H1 (cell line): ENCODE results near the gene HNRNPM.

ENCODE experiments used
- ATF3 ChIP-seq: IDR thresholded peaks from 2 replicates; pipeline ENCODE4 v1.6.1; 2011; ENCODE audit warnings: low read depth, mild to moderate bottlenecking, low read length; ENCODE audit not compliant: insufficient read depth
- TAF1 ChIP-seq: IDR thresholded peaks from 2 replicates; pipeline ENCODE4 v1.6.1; 2011; ENCODE audit warnings: mild to moderate bottlenecking, low read depth, low read length

GRCh38 chr19:8532225-8532624 lies 87.5 kb downstream of the HNRNPM start:
- TF ChIP-seq TAF1 (no peak), ATF3 (no peak)
